Upper lobe of left lung (tissue), 4 donors: ENCODE measurements around the gene MIB2.

ENCODE experiments used
- EP300 ChIP-seq, 4 donors: sonication (generic); formaldehyde crosslinking; IDR thresholded peaks; one replicate each; pipeline ENCODE4 v1.5.1; 2017; ENCODE audit warnings: antibody characterized with exemption in 4 of 4, control low read depth in 2 of 4
- TF ChIP-seq, protein P1 (sequence below), 6 experiments: fragments of 450-650 bp in 4 of 6; fragments of 200-600 bp in 2 of 6; sonication (generic) in 2 of 6; IDR thresholded peaks; one replicate each; pipeline ENCODE4 v1.5.1; 2016 to 2019; ENCODE audit warnings: antibody characterized with exemption in 6 of 6

DNA sequence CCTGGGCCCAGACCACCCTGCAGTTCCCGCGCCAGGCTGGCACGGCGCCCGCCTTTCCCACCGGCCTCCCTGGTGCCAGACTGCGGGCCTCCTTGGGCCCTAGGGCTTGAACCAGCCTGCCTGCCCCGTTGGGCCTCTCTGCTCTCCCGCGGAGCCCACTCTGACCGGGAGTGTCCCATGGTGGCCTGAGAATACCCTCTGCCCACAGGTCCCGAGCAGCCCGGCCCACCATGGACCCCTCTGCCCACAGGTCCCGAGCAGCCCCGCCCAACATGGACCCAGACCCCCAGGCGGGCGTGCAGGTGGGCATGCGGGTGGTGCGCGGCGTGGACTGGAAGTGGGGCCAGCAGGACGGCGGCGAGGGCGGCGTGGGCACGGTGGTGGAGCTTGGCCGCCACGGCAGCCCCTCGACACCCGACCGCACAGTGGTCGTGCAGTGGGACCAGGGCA, 7.9 kb downstream of the MIB2 start:
- no peak for TF ChIP-seq EP300 (IDR thresholded peaks at IDR 0.05)
- TF ChIP-seq, protein P1, sequence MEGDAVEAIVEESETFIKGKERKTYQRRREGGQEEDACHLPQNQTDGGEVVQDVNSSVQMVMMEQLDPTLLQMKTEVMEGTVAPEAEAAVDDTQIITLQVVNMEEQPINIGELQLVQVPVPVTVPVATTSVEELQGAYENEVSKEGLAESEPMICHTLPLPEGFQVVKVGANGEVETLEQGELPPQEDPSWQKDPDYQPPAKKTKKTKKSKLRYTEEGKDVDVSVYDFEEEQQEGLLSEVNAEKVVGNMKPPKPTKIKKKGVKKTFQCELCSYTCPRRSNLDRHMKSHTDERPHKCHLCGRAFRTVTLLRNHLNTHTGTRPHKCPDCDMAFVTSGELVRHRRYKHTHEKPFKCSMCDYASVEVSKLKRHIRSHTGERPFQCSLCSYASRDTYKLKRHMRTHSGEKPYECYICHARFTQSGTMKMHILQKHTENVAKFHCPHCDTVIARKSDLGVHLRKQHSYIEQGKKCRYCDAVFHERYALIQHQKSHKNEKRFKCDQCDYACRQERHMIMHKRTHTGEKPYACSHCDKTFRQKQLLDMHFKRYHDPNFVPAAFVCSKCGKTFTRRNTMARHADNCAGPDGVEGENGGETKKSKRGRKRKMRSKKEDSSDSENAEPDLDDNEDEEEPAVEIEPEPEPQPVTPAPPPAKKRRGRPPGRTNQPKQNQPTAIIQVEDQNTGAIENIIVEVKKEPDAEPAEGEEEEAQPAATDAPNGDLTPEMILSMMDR (IDR thresholded peaks at IDR 0.05): no peak
